Uterus (tissue), 4 donors: ENCODE results near the gene LRP10. TPM values are rescaled to one million over a fixed set of nuclear protein-coding genes. Genes with fewer than 3 reads are reported as not detected.

Experiments used
- DNase-seq, 2 donors: peaks; one replicate each; pipeline ENCODE4 v3.0.0-alpha.2; 2019 to 2020
- H3K27ac ChIP-seq, 2 donors: fragments of 200-600 bp; sonication (generic); 1 replicate in 1 of 2; 2 replicates in 1 of 2; pipeline ENCODE4 v1.5.1; 2016 to 2018
- H3K27me3 ChIP-seq, 2 donors: fragments of 200-600 bp; sonication (generic); one replicate each; pipeline ENCODE4 v1.5.1; 2018 to 2019; ENCODE audit warnings: control low read depth in 1 of 2
- H3K36me3 ChIP-seq, 2 donors: fragments of 200-600 bp; sonication (generic); one replicate each; pipeline ENCODE4 v1.5.1; 2019; ENCODE audit warnings: control low read depth in 1 of 2
- H3K4me1 ChIP-seq, 2 donors: fragments of 200-600 bp; sonication (generic); one replicate each; pipeline ENCODE4 v1.5.1; 2018 to 2019; ENCODE audit warnings: control low read depth in 1 of 2
- H3K4me3 ChIP-seq, 2 donors: fragments of 200-600 bp; sonication (generic); 1 replicate in 1 of 2; 2 replicates in 1 of 2; pipeline ENCODE4 v1.5.1; 2018 to 2019; ENCODE audit warnings: mild to moderate bottlenecking in 1 of 2
- H3K9me3 ChIP-seq, 2 donors: fragments of 200-600 bp; sonication (generic); one replicate each; pipeline ENCODE4 v1.5.1; 2019; ENCODE audit warnings: control low read depth in 1 of 2
- POLR2A ChIP-seq, 2 donors: fragments of 450-650 bp; IDR thresholded peaks; one replicate each; pipeline ENCODE4 v1.6.1; 2016; ENCODE audit warnings: antibody characterized with exemption in 2 of 2, mild to moderate bottlenecking in 1 of 2, moderate library complexity in 1 of 2
- intact Hi-C: fragments of 100-400 bp; cut with DNase I; formaldehyde crosslinking; loops from one replicate; pipeline ENCODE4 v1.15.1; 2023; ENCODE audit warnings: low total_unique reads
- total RNA-seq, 4 donors: library from RNA; depleted of rRNA in 3 of 4; stranded (reverse); fragments of >200 nt in 3 of 4; gene quantifications; one replicate each; pipeline versions ENCODE4 v1.1.0 to v1.2.4, GENCODE V29; 2014 to 2023
- TF ChIP-seq, protein P1 (sequence below), 4 experiments: fragments of 200-600 bp in 2 of 4; fragments of 450-650 bp in 2 of 4; sonication (generic) in 2 of 4; IDR thresholded peaks; one replicate each; pipeline ENCODE4 v1.5.1; 2016 to 2019; ENCODE audit warnings: antibody characterized with exemption in 4 of 4, mild to moderate bottlenecking in 2 of 4, moderate library complexity in 1 of 4
- donor health status: DM: yes; HTN: yes; CAD: no.

Gene LRP10
- total RNA-seq, 4 donors from 2014 or later, result 27.4 to 140 (median 37.5) TPM

DNA sequence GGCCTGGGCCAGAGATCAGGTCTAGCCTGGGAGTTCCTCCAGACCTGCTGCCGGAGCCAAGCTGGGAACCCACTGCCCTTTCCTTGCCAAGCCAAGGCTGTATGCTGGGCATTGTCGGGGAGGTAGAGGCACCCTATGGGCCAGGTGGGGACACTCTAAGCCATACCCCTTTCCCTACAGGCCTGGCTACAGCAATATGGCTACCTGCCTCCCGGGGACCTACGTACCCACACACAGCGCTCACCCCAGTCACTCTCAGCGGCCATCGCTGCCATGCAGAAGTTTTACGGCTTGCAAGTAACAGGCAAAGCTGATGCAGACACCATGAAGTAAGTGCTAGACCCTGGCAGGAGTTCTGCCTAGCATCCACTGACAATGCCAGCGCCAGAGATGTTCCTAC lies 30.2 kb upstream of the LRP10 start:
- no peak overlapping the region for H3K4me3 ChIP-seq

DNA sequence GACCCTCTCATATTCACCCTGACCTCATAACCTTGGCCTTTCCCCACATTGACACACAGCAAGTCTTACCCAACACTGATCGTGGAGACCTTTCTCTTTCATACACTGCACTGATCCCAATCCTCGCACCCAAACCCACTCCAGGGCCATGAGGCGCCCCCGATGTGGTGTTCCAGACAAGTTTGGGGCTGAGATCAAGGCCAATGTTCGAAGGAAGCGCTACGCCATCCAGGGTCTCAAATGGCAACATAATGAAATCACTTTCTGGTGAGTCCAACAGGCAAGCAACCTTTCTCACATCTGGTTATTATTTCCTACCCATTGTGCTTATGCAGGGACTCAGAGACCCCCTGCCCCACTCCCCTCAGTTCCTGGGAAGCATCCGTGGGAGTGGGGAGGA lies 29.8 kb upstream of the LRP10 start:
- no peak for TF ChIP-seq POLR2A (IDR thresholded peaks at IDR 0.05)
- TF ChIP-seq, protein P1, sequence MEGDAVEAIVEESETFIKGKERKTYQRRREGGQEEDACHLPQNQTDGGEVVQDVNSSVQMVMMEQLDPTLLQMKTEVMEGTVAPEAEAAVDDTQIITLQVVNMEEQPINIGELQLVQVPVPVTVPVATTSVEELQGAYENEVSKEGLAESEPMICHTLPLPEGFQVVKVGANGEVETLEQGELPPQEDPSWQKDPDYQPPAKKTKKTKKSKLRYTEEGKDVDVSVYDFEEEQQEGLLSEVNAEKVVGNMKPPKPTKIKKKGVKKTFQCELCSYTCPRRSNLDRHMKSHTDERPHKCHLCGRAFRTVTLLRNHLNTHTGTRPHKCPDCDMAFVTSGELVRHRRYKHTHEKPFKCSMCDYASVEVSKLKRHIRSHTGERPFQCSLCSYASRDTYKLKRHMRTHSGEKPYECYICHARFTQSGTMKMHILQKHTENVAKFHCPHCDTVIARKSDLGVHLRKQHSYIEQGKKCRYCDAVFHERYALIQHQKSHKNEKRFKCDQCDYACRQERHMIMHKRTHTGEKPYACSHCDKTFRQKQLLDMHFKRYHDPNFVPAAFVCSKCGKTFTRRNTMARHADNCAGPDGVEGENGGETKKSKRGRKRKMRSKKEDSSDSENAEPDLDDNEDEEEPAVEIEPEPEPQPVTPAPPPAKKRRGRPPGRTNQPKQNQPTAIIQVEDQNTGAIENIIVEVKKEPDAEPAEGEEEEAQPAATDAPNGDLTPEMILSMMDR (IDR thresholded peaks at IDR 0.05), result no peak
- intact Hi-C loops, result no loop called here
- Histone ChIP-seq H3K27ac (peak overlapping the region; percentile 96 to 100), H3K36me3 (no peaks in the 10 kb centered on the region), H3K4me3 (no peak overlapping the region), H3K9me3 (no peaks in the 10 kb centered on the region), H3K27me3 (no peaks in the 10 kb centered on the region), H3K4me1 (peaks cover 17 to 43% of the 10 kb centered on the region in 2 donors)
- no peak for DNase-seq

More for the DNA sequence above, 30.2 kb upstream of the LRP10 start:
- H3K36me3 ChIP-seq, result no peaks in the 10 kb centered on the region
- peak in 1 of 2 donors; percentile 16 for DNase-seq
- peaks cover 13 to 39% of the 10 kb centered on the region in 2 donors for H3K4me1 ChIP-seq
- H3K27ac ChIP-seq, result peak overlapping the region; percentile 96 to 100
- TF ChIP-seq, protein P1 (IDR thresholded peaks at IDR 0.05), result no peak
- no peak for TF ChIP-seq POLR2A (IDR thresholded peaks at IDR 0.05)
- no peaks in the 10 kb centered on the region for H3K9me3 ChIP-seq
- H3K27me3 ChIP-seq, result no peaks in the 10 kb centered on the region
- intact Hi-C loops, result no loop called here

DNA sequence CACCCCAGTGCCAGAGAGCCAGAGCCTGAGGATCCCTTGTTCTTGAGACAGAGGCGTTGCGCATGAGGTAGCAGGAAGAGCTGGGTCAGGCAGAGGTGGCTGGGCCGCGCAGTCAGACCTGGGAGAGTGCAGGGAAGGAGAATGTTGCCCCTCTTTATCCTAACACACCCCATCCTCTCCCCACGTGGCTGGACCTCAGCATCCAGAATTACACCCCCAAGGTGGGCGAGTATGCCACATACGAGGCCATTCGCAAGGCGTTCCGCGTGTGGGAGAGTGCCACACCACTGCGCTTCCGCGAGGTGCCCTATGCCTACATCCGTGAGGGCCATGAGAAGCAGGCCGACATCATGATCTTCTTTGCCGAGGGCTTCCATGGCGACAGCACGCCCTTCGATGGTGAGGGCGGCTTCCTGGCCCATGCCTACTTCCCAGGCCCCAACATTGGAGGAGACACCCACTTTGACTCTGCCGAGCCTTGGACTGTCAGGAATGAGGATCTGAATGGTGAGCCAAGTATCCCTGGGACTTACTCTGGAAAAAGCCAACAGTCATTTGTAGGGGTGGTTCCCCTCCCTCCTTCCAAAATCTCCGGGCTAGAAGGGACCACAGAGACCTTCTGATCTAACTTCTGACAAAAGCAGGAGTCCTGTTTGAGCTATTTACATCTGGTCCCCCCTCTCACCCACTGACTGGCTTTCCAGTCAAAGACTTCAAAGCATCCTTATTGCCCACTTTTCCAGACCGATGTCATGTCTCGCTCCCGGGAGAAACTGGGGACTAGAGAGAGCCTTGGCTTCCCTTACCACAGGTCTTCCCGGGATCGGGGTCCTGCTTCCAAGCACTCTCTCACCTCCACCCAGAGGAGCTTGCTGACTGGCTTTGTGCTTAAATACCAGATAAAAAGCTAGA lies 29.1 kb upstream of the LRP10 start:
- Histone ChIP-seq H3K9me3 (no peaks in the 10 kb centered on the region), H3K27ac (peak overlapping the region; percentile 96 to 100), H3K27me3 (no peaks in the 10 kb centered on the region), H3K4me1 (peaks cover 23 to 49% of the 10 kb centered on the region in 2 donors), H3K36me3 (no peaks in the 10 kb centered on the region), H3K4me3 (no peak overlapping the region)
- intact Hi-C loops, result no loop called here
- no peak for DNase-seq
- TF ChIP-seq, protein P1 (IDR thresholded peaks at IDR 0.05), result no peak
- no peak for TF ChIP-seq POLR2A (IDR thresholded peaks at IDR 0.05)

DNA sequence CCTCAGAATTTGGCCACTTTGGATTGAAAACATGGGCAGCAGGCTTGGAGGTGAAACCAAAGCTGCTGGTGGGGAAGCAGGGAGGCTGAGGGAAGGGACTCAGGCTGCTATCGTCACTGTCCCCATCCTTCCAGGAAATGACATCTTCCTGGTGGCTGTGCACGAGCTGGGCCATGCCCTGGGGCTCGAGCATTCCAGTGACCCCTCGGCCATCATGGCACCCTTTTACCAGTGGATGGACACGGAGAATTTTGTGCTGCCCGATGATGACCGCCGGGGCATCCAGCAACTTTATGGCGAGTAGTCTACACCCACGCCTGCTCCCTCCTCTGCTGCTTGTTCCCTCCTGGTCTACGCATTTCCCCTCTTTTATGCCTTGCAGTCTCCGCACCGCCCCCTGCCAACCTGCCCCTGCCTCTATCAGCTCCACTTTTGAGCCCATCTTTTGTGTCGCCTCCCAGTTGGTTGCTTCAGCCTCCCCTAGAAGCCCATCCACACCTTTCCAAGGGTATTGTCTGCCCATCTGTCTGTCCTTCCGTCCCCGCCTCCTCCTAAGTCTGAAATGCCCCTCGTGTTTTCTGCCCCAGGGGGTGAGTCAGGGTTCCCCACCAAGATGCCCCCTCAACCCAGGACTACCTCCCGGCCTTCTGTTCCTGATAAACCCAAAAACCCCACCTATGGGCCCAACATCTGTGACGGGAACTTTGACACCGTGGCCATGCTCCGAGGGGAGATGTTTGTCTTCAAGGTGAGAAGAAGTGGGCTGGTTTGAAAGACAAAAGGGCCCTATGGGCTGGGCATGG lies 28.2 kb upstream of the LRP10 start:
- Histone ChIP-seq H3K27ac (peak overlapping the region; percentile 96 to 100), H3K9me3 (no peaks in the 10 kb centered on the region), H3K36me3 (no peaks in the 10 kb centered on the region), H3K4me3 (no peak overlapping the region), H3K4me1 (peaks cover 23 to 58% of the 10 kb centered on the region in 2 donors), H3K27me3 (no peaks in the 10 kb centered on the region)
- no peak for DNase-seq
- intact Hi-C loops, result no loop called here
- TF ChIP-seq, protein P1 (IDR thresholded peaks at IDR 0.05), result no peak
- no peak for TF ChIP-seq POLR2A (IDR thresholded peaks at IDR 0.05)
